Measurements from ENCODE around the gene POU3F3. TPM values are rescaled to one million over a fixed set of nuclear protein-coding genes. Genes with fewer than 3 reads are reported as not detected.

The POU3F3 gene
- total RNA-seq, 1 experiment from 2014 or later: not detected

DNA sequence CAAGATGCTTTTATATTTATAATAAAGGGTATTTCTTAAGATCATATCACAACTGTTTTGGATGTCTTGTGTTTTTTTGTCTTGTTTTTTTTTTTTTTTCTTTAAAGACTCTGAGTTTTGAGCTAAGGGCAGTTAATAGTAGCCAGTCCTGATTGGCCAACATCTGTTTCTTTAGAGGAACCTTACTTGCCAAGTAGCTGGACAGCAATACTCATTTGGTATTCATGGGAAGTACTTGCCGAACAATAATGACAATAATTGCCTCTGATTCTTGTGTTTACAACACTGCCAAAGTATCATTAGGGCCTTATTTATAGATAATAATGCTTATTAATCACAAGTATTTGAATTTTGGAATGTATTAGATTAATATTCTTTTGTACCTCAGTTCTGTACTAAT lies 17.1 kb upstream of the POU3F3 start:
- ChIA-PET POLR2A (no interaction called here), CTCF (interaction anchor here (2.3 kb wide), 1 partner anchor 13 kb away, joined by 14 read pairs; no protein-coding TSS in a partner anchor)

More for the DNA sequence above, 17.1 kb upstream of the POU3F3 start:
- Histone ChIP-seq H3K4me1 (ENCODE audit: control insufficient read depth in 1 of 2, insufficient read depth in 2 of 2, low read length in 2 of 2) (no peaks in the 10 kb centered on the region), H3K9ac (ENCODE audit: low read length) (no peak overlapping the region), H3K36me3 (ENCODE audit: control insufficient read depth in 1 of 2, insufficient read depth in 2 of 2, low read length in 2 of 2) (no peaks in the 10 kb centered on the region), H3K4me3 (replicated peaks in 1 of 2; ENCODE audit: low read depth in 1 of 2, low read length in 2 of 2) (no peak overlapping the region), H3K79me2 (ENCODE audit: insufficient read depth, low read length) (no peaks in the 10 kb centered on the region), H2AFZ (ENCODE audit: low read depth, low read length, poor library complexity, severe bottlenecking) (no peak overlapping the region), H3K9me3 (ENCODE audit: control insufficient read depth in 1 of 2, insufficient read depth in 1 of 2, low read depth in 1 of 2, low read length in 2 of 2) (no peaks in the 10 kb centered on the region), H3K4me2 (ENCODE audit: low read length) (no peak overlapping the region), H4K20me1 (ENCODE audit: insufficient read depth) (no peaks in the 10 kb centered on the region), H3K27ac (ENCODE audit: low read depth, low read length) (no peak overlapping the region), H3K9me2 (ENCODE audit: insufficient read depth) (no peaks in the 10 kb centered on the region), H3K27me3 (ENCODE audit: insufficient read depth, low read length) (no peaks in the 10 kb centered on the region)
- RAD21 ChIA-PET (ENCODE audit: low non-redundant PET in 1 of 2, low total read pairs in 2 of 2, uncharacterized antibody in 2 of 2, unreplicated experiment in 2 of 2): interaction anchor here in 1 of 2 experiments (0.7 kb wide), 1 partner anchor 401 kb away, joined by 5 read pairs; no protein-coding TSS in a partner anchor
- ATAC-seq (no peak), DNase-seq (ENCODE audit: low read depth, low spot score) (no peak)
- BruUV-seq (replicated peaks): no TSS peak
- intact Hi-C loops (cut with micrococcal nuclease): no loop called here
- no peak for TF ChIP-seq RAD21 (IDR thresholded peaks at IDR 0.05; ENCODE audit: low read depth)
- no peak for TF ChIP-seq ELF1 (IDR thresholded peaks at IDR 0.05; ENCODE audit: borderline replicate concordance, low read depth)
- TF ChIP-seq ZFX (IDR thresholded peaks at IDR 0.05): no peak
- no peak for TF ChIP-seq FOSL1 (IDR thresholded peaks at IDR 0.05; ENCODE audit: low read depth)
- no peak for TF ChIP-seq TCF7L2 (IDR thresholded peaks at IDR 0.05; ENCODE audit: borderline replicate concordance, extremely low read depth, insufficient read depth, insufficient read length)
- no peak for TF ChIP-seq CBX3 (IDR thresholded peaks at IDR 0.05; ENCODE audit: low read depth)
- TF ChIP-seq SIN3A (IDR thresholded peaks at IDR 0.05; ENCODE audit: low read depth): no peak
- TF ChIP-seq POLR2AphosphoS5 (IDR thresholded peaks at IDR 0.05; ENCODE audit: low read depth, low read length): no peak
- no peak for TF ChIP-seq EGR1 (IDR thresholded peaks at IDR 0.05; ENCODE audit: low read depth)
- TF ChIP-seq, protein P1, sequence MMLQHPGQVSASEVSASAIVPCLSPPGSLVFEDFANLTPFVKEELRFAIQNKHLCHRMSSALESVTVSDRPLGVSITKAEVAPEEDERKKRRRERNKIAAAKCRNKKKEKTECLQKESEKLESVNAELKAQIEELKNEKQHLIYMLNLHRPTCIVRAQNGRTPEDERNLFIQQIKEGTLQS (IDR thresholded peaks at IDR 0.05): no peak
- TF ChIP-seq YY1 (IDR thresholded peaks at IDR 0.05; ENCODE audit: extremely low read depth, insufficient replicate concordance, low read depth, low read length): no peak
- TF ChIP-seq MAX (IDR thresholded peaks at IDR 0.05): no peak
- no peak for TF ChIP-seq POLR2A (IDR thresholded peaks at IDR 0.05; ENCODE audit: borderline replicate concordance, extremely low read depth, insufficient read depth, insufficient read length)
- TF ChIP-seq JUND (IDR thresholded peaks at IDR 0.05): no peak
- TF ChIP-seq, protein P2, sequence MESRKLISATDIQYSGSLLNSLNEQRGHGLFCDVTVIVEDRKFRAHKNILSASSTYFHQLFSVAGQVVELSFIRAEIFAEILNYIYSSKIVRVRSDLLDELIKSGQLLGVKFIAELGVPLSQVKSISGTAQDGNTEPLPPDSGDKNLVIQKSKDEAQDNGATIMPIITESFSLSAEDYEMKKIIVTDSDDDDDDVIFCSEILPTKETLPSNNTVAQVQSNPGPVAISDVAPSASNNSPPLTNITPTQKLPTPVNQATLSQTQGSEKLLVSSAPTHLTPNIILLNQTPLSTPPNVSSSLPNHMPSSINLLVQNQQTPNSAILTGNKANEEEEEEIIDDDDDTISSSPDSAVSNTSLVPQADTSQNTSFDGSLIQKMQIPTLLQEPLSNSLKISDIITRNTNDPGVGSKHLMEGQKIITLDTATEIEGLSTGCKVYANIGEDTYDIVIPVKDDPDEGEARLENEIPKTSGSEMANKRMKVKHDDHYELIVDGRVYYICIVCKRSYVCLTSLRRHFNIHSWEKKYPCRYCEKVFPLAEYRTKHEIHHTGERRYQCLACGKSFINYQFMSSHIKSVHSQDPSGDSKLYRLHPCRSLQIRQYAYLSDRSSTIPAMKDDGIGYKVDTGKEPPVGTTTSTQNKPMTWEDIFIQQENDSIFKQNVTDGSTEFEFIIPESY (IDR thresholded peaks at IDR 0.05; ENCODE audit: extremely low read depth, insufficient replicate concordance, low read length): no peak
- TF ChIP-seq EZH2phosphoT487 (IDR thresholded peaks at IDR 0.05; ENCODE audit: borderline replicate concordance): no peak
- TF ChIP-seq CEBPB (IDR thresholded peaks at IDR 0.05; ENCODE audit: low read depth): no peak
- TF ChIP-seq SRF (IDR thresholded peaks at IDR 0.05; ENCODE audit: low read depth): no peak

Data from HCT116 (cell line).